ENCODE measurements around the gene TBC1D17.

DNA sequence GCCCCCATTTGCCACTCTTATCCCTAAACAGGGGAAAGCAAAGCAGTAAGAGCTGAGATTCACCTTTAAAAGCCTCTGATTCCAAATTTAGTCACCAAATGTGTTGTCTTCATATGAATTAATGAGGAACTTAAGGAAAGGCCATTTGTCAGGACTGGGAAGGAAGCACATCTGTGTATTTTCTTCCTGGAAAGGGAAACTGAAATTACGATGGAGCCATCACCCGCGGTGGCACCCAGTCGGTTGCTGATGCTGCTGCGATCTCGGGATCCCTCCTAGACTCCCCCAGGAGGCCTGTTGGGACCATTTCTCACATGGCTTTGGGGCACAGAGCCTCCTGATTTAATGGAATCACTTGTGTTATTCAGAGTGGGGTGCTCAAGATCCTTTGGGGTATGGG is 26.6 kb downstream of the TBC1D17 start:
- TF ChIP-seq TAF1 (conservative IDR thresholded peaks at IDR 0.05), result no peak
- no peak for TF ChIP-seq CTCF (IDR thresholded peaks at IDR 0.05; ENCODE audit: low read depth, low read length, missing input control)
- TF ChIP-seq GABPA (IDR thresholded peaks at IDR 0.05 in 1 of 2, conservative IDR thresholded peaks at IDR 0.05 in 1 of 2), result no peak
- no peak for TF ChIP-seq REST (IDR thresholded peaks at IDR 0.05)
- TF ChIP-seq YY1 (IDR thresholded peaks at IDR 0.05), result no peak
- no peak for TF ChIP-seq JUND (IDR thresholded peaks at IDR 0.05)
- TF ChIP-seq SP1 (IDR thresholded peaks at IDR 0.05), result no peak
- TF ChIP-seq RAD21 (IDR thresholded peaks at IDR 0.05), result no peak
- no peak for TF ChIP-seq MAX (IDR thresholded peaks at IDR 0.05)
- TF ChIP-seq RXRA (IDR thresholded peaks at IDR 0.05), result no peak
